Esophagus muscularis mucosa (tissue), 4 donors: ENCODE results near the gene ZBTB39. TPM values are rescaled to one million over a fixed set of nuclear protein-coding genes. Genes with fewer than 3 reads are reported as not detected.

Experiments used
- DNase-seq: peaks from one replicate; pipeline ENCODE4 v3.0.0-alpha.2; 2017; ENCODE audit errors: extremely low spot score
- H3K27ac ChIP-seq, 4 donors: fragments of 200-600 bp; sonication (generic); replicated peaks in 1 of 4; 1 replicate in 3 of 4; 2 replicates in 1 of 4; pipeline ENCODE4 v1.5.1; 2016 to 2019; ENCODE audit warnings: mild to moderate bottlenecking in 1 of 4
- H3K27me3 ChIP-seq, 4 donors: fragments of 200-600 bp; sonication (generic); one replicate each; pipeline versions ENCODE4 v1.5.1 to v1.6.0; 2016 to 2019
- H3K36me3 ChIP-seq, 4 donors: fragments of 200-600 bp; sonication (generic); one replicate each; pipeline ENCODE4 v1.5.1; 2016 to 2019
- H3K4me1 ChIP-seq, 4 donors: fragments of 200-600 bp; sonication (generic); one replicate each; pipeline ENCODE4 v1.5.1; 2016 to 2019
- H3K4me3 ChIP-seq, 4 donors: fragments of 200-600 bp; sonication (generic); 1 replicate in 2 of 4; 2 replicates in 2 of 4; pipeline ENCODE4 v1.5.1; 2016 to 2019; ENCODE audit warnings: mild to moderate bottlenecking in 4 of 4, moderate library complexity in 1 of 4
- H3K9me3 ChIP-seq, 4 donors: fragments of 200-600 bp; sonication (generic); 1 replicate in 3 of 4; 2 replicates in 1 of 4; pipeline ENCODE4 v1.5.1; 2016 to 2019
- CTCF ChIP-seq, 3 experiments: fragments of 200-600 bp in 2 of 3; fragments of 450-650 bp in 1 of 3; sonication (generic) in 2 of 3; IDR thresholded peaks; one replicate each; pipeline ENCODE4 v1.5.1; 2017 to 2019; ENCODE audit warnings: antibody characterized with exemption in 3 of 3, mild to moderate bottlenecking in 2 of 3, moderate library complexity in 1 of 3
- EP300 ChIP-seq: sonication (generic); formaldehyde crosslinking; IDR thresholded peaks from one replicate; pipeline ENCODE4 v1.6.1; 2017; ENCODE audit warnings: antibody characterized with exemption
- POLR2A ChIP-seq: fragments of 450-650 bp; IDR thresholded peaks from one replicate; pipeline ENCODE4 v1.6.1; 2017; ENCODE audit warnings: antibody characterized with exemption, moderate library complexity, mild to moderate bottlenecking, low read depth
- POLR2AphosphoS5 ChIP-seq, 2 donors: sonication (generic); formaldehyde crosslinking; IDR thresholded peaks; one replicate each; pipeline ENCODE4 v1.6.1; 2017; ENCODE audit warnings: antibody characterized with exemption in 2 of 2
- WGBS: methylation state at CpG from one replicate; pipeline ENCODE4 v1.1.5; 2018; 5-methylcytosine and 5-hydroxymethylcytosine counted together
- intact Hi-C: fragments of 100-400 bp; cut with DNase I; formaldehyde crosslinking; loops from one replicate; pipeline ENCODE4 v1.15.1; 2023
- total RNA-seq, 4 donors: library from RNA; depleted of rRNA; stranded (reverse); fragments of >200 nt; gene quantifications; one replicate each; pipeline versions ENCODE4 v1.1.0 to v1.2.1, GENCODE V29; 2016

ZBTB39 gene
- total RNA-seq, 4 donors from 2014 or later = 5.0 to 9.1 (median 7.1) TPM

- H3K9me3 ChIP-seq = no peaks in the 10 kb centered on the region
- DNase-seq = no peak
- intact Hi-C loops = no loop called here
- no peak for TF ChIP-seq POLR2A
- no peak for TF ChIP-seq EP300
- no peak for TF ChIP-seq POLR2AphosphoS5 (IDR thresholded peaks at IDR 0.05)
- no peak for TF ChIP-seq CTCF (IDR thresholded peaks at IDR 0.05)
- no peak within 1 kb of the TSS for H3K4me3 ChIP-seq
- no peaks in the 10 kb centered on the region for H3K36me3 ChIP-seq
- no peaks in the 10 kb centered on the region for H3K4me1 ChIP-seq
- no peaks in the 10 kb centered on the region for H3K27me3 ChIP-seq
- no peak within 1 kb of the TSS for H3K27ac ChIP-seq
- WGBS = 45% methylated on average over 2 of the region's 2 CpGs
Observed at GRCh38 chr12:57049890-57050289, 43.5 kb upstream of the ZBTB39 start, which contains the start of gene MYO1A. Gene MYO1A, minus strand, starts transcription at chr12:57050129. Its CDS starts 1,806 bp downstream, at chr12:57048323.

- no peak for DNase-seq
- H3K27ac ChIP-seq = no peak overlapping the region
- intact Hi-C loops = no loop called here
- TF ChIP-seq CTCF (IDR thresholded peaks at IDR 0.05) (no peak), POLR2AphosphoS5 (IDR thresholded peaks at IDR 0.05) (no peak), POLR2A (no peak), EP300 (no peak)
- no peaks in the 10 kb centered on the region for H3K27me3 ChIP-seq
- H3K9me3 ChIP-seq = no peaks in the 10 kb centered on the region
- WGBS = 80% methylated on average over 4 of the region's 4 CpGs
- H3K36me3 ChIP-seq = no peaks in the 10 kb centered on the region
- H3K4me1 ChIP-seq = no peaks in the 10 kb centered on the region
- H3K4me3 ChIP-seq = no peak overlapping the region
Observed at GRCh38 chr12:57049119-57049446, 42.7 kb upstream of the ZBTB39 start.

GRCh38 chr12:57048423-57049118 is 42.2 kb upstream of the ZBTB39 start:
- Histone ChIP-seq H3K27me3 (no peaks in the 10 kb centered on the region), H3K36me3 (no peaks in the 10 kb centered on the region), H3K4me1 (no peaks in the 10 kb centered on the region), H3K27ac (no peak overlapping the region), H3K4me3 (no peak overlapping the region), H3K9me3 (no peaks in the 10 kb centered on the region)
- TF ChIP-seq POLR2A (no peak), EP300 (no peak), CTCF (IDR thresholded peaks at IDR 0.05) (no peak), POLR2AphosphoS5 (IDR thresholded peaks at IDR 0.05) (no peak)
- WGBS = 93% methylated on average over 1 of the region's 1 CpG
- intact Hi-C loops = no loop called here
- DNase-seq = no peak

GRCh38 chr12:57047981-57048380 is 41.6 kb upstream of the ZBTB39 start:
- intact Hi-C loops = no loop called here
- no peaks in the 10 kb centered on the region for H3K27me3 ChIP-seq
- 100% methylated on average over 1 of the region's 1 CpG for WGBS
- no peak overlapping the region for H3K27ac ChIP-seq
- no peak for DNase-seq
- H3K4me1 ChIP-seq = no peaks in the 10 kb centered on the region
- no peaks in the 10 kb centered on the region for H3K9me3 ChIP-seq
- H3K36me3 ChIP-seq = no peaks in the 10 kb centered on the region
- TF ChIP-seq CTCF (IDR thresholded peaks at IDR 0.05) = no peak
- no peak for TF ChIP-seq EP300
- no peak for TF ChIP-seq POLR2A
- TF ChIP-seq POLR2AphosphoS5 (IDR thresholded peaks at IDR 0.05) = no peak
- no peak overlapping the region for H3K4me3 ChIP-seq
